Fibroblast of villous mesenchyme (primary cell): ENCODE data around the gene PPFIBP1. TPM values are rescaled to one million over a fixed set of nuclear protein-coding genes. Genes with fewer than 3 reads are reported as not detected.

Experiments used
- DNase-seq: peaks from one replicate; pipeline ENCODE4 v3.0.0-alpha.2; 2010; ENCODE audit warnings: low read depth
- H3K4me3 ChIP-seq: 2 replicates; pipeline ENCODE4 v1.5.1; 2011; ENCODE audit warnings: low read depth, mild to moderate bottlenecking, low read length
- CTCF ChIP-seq: IDR thresholded peaks from 2 replicates; pipeline ENCODE4 v1.5.1; 2012; ENCODE audit warnings: low read depth, mild to moderate bottlenecking, low read length; ENCODE audit not compliant: insufficient read depth
- total RNA-seq: library from RNA; depleted of rRNA; stranded (reverse); fragments of >200 nt; gene quantifications from 2 replicates; pipeline ENCODE4 v1.2.3, GENCODE V29; 2012

PPFIBP1 gene
- total RNA-seq, result 69.1 and 71.2 TPM in 2 replicates

GRCh38 chr12:27523642-27524493, at the start of gene PPFIBP1:
TSS of gene PPFIBP1 (plus strand) at chr12:27524206. CDS start at chr12:27633397, 109,191 bp downstream.
- H3K4me3 ChIP-seq, result peak within 1 kb of the TSS; percentile 91
- DNase-seq, result peak; percentile 99
- peak; percentile 28 for TF ChIP-seq CTCF

- DNase-seq, result peak; percentile 75
- no peak overlapping the region for H3K4me3 ChIP-seq
- TF ChIP-seq CTCF, result no peak
Observed at GRCh38 chr12:27474344-27474743, 49.7 kb upstream of the PPFIBP1 start.

- DNase-seq, result no peak
- H3K4me3 ChIP-seq, result no peak overlapping the region
- no peak for TF ChIP-seq CTCF
Observed at GRCh38 chr12:27477049-27477448, 47.0 kb upstream of the PPFIBP1 start.

GRCh38 chr12:27478949-27479348, 45.1 kb upstream of the PPFIBP1 start:
- no peak for DNase-seq
- TF ChIP-seq CTCF, result no peak
- H3K4me3 ChIP-seq, result no peak overlapping the region

GRCh38 chr12:27480016-27480415, 44.0 kb upstream of the PPFIBP1 start:
- TF ChIP-seq CTCF, result no peak
- no peak for DNase-seq

GRCh38 chr12:27486961-27487360, 37.0 kb upstream of the PPFIBP1 start:
- no peak for DNase-seq
- TF ChIP-seq CTCF, result no peak
- H3K4me3 ChIP-seq, result no peak overlapping the region

More at GRCh38 chr12:27480016-27480415, 44.0 kb upstream of the PPFIBP1 start:
- no peak overlapping the region for H3K4me3 ChIP-seq

GRCh38 chr12:27488479-27488878, 35.5 kb upstream of the PPFIBP1 start:
- no peak for TF ChIP-seq CTCF
- H3K4me3 ChIP-seq, result no peak overlapping the region
- DNase-seq, result no peak
